GM23338 (cell line): ENCODE data around the gene MGAT5.

Experiments used
- CTCF ChIP-seq, 2 experiments: fragments of 200-600 bp in 1 of 2; sonication (generic) in 1 of 2; conservative IDR thresholded peaks; 2 replicates each; pipeline versions ENCODE4 v1.5.1 to v1.6.1; 2016 to 2017; ENCODE audit warnings: antibody characterized with exemption in 2 of 2, low read depth in 2 of 2, mild to moderate bottlenecking in 2 of 2, moderate library complexity in 1 of 2
- EZH2 ChIP-seq: fragments of 200-600 bp; sonication (generic); IDR thresholded peaks from one replicate; pipeline ENCODE4 v1.8.0; 2017; ENCODE audit warnings: antibody characterized with exemption, mild to moderate bottlenecking, low read depth; ENCODE audit not compliant: unreplicated experiment
- JUNB ChIP-seq: IDR thresholded peaks from one replicate; pipeline ENCODE4 v1.6.1; 2016; ENCODE audit warnings: antibody characterized with exemption; ENCODE audit not compliant: unreplicated experiment
- NANOG ChIP-seq: IDR thresholded peaks from 2 replicates; pipeline ENCODE4 v1.6.1; 2016; ENCODE audit warnings: antibody characterized with exemption, borderline replicate concordance
- POLR2AphosphoS5 ChIP-seq: IDR thresholded peaks from 2 replicates; pipeline ENCODE4 v1.6.1; 2016; ENCODE audit warnings: antibody characterized with exemption, low read depth
- REST ChIP-seq: IDR thresholded peaks from one replicate; pipeline ENCODE4 v1.6.1; 2018; ENCODE audit warnings: antibody characterized with exemption; ENCODE audit not compliant: unreplicated experiment

- peak; percentile 4 to 41; a peak in 2 of 4 replicates for TF ChIP-seq CTCF (conservative IDR thresholded peaks at IDR 0.05; ENCODE audit: low read depth in 2 of 2)
- TF ChIP-seq EZH2, result no peak
- TF ChIP-seq JUNB, result no peak
- no peak for TF ChIP-seq REST
- TF ChIP-seq POLR2AphosphoS5, result no peak
- no peak for TF ChIP-seq NANOG
Measured at GRCh38 chr2:134351899-134352298, 98.0 kb downstream of the MGAT5 start.
